Neural cell (in vitro differentiated cells): Measurements from ENCODE around the gene DPY19L2. TPM values are rescaled to one million over a fixed set of nuclear protein-coding genes. Genes with fewer than 3 reads are reported as not detected.
"Not testable (repeated sequence)": the region's sequence is repeated elsewhere in the genome, so short reads cannot be mapped to it uniquely, and the experiment has no call there.

ENCODE experiments used
- H2AFZ ChIP-seq: fragments of 200-600, 300-800 bp; sonication (generic), shearing (Covaris generic); 2 replicates; pipeline ENCODE4 v1.6.0; 2014; ENCODE audit warnings: low read depth, mild to moderate bottlenecking, antibody characterized with exemption, low read length, moderate library complexity
- H3F3A ChIP-seq: fragments of 200-600 bp; shearing (Covaris generic); 2 replicates; pipeline ENCODE4 v1.6.1; 2016; ENCODE audit warnings: mild to moderate bottlenecking, moderate library complexity, mixed read lengths, antibody characterized with exemption, low read length; ENCODE audit not compliant: insufficient read depth, poor library complexity, severe bottlenecking
- H3K27ac ChIP-seq: fragments of 200-600, 300-800 bp; sonication (generic), shearing (Covaris generic); 2 replicates; pipeline ENCODE4 v1.5.1; 2014; ENCODE audit warnings: mild to moderate bottlenecking, low read length, moderate library complexity
- H3K27me3 ChIP-seq: fragments of 300-800, 200-600 bp; sonication (generic), shearing (Covaris generic); 2 replicates; pipeline ENCODE4 v1.6.0; 2014; ENCODE audit warnings: mild to moderate bottlenecking, low read depth, low read length, moderate library complexity; ENCODE audit not compliant: insufficient read depth
- H3K36me3 ChIP-seq: fragments of 300-800, 200-600 bp; sonication (generic), shearing (Covaris generic); 2 replicates; pipeline ENCODE4 v1.5.1; 2014; ENCODE audit warnings: mild to moderate bottlenecking, antibody characterized with exemption, low read length, moderate library complexity; ENCODE audit not compliant: insufficient read depth
- H3K4me2 ChIP-seq: fragments of 300-800, 200-600 bp; sonication (generic), shearing (Covaris generic); 2 replicates; pipeline ENCODE4 v1.6.0; 2014; ENCODE audit warnings: mild to moderate bottlenecking, low read length
- H3K4me3 ChIP-seq: fragments of 300-800, 200-600 bp; sonication (generic), shearing (Covaris generic); 2 replicates; pipeline ENCODE4 v1.5.1; 2014; ENCODE audit warnings: mild to moderate bottlenecking, low read length, moderate library complexity
- H3K79me2 ChIP-seq: fragments of 200-600 bp; shearing (Covaris generic); replicated peaks from 2 replicates; pipeline ENCODE4 v1.6.0; 2014; ENCODE audit warnings: mild to moderate bottlenecking, low read length, moderate library complexity; ENCODE audit not compliant: insufficient read depth
- H3K9ac ChIP-seq: fragments of 300-800, 200-600 bp; sonication (generic), shearing (Covaris generic); 2 replicates; pipeline ENCODE4 v1.6.1; 2016; ENCODE audit warnings: mild to moderate bottlenecking, low read length, mixed read lengths
- H3K9me2 ChIP-seq: fragments of 200-600 bp; shearing (Covaris generic); 2 replicates; pipeline ENCODE4 v1.6.1; 2016; ENCODE audit warnings: mild to moderate bottlenecking, low read length, mixed read lengths; ENCODE audit not compliant: insufficient read depth
- H3K9me3 ChIP-seq: fragments of 200-600, 300-800 bp; sonication (generic), shearing (Covaris generic); 2 replicates; pipeline ENCODE4 v1.6.1; 2016; ENCODE audit warnings: mild to moderate bottlenecking, mixed run types, low read length, moderate library complexity, mixed read lengths
- H4K20me1 ChIP-seq: fragments of 200-600 bp; shearing (Covaris generic); 2 replicates; pipeline ENCODE4 v1.6.1; 2016; ENCODE audit warnings: mild to moderate bottlenecking, mixed run types; ENCODE audit not compliant: insufficient read depth
- CTCF ChIP-seq: fragments of 450-650 bp; IDR thresholded peaks from 2 replicates; pipeline ENCODE4 v1.5.1; 2014; ENCODE audit warnings: antibody characterized with exemption, mild to moderate bottlenecking, moderate library complexity; ENCODE audit not compliant: poor library complexity, severe bottlenecking
- EP300 ChIP-seq: fragments of 450-650 bp; conservative IDR thresholded peaks from 2 replicates; pipeline ENCODE4 v1.6.1; 2014; ENCODE audit warnings: antibody characterized with exemption, mild to moderate bottlenecking, moderate library complexity; ENCODE audit not compliant: poor library complexity, severe bottlenecking
- EZH2 ChIP-seq: fragments of 200-600, 300-800 bp; shearing (Covaris generic), sonication (generic); IDR thresholded peaks from 2 replicates; pipeline ENCODE4 v1.6.1; 2014; ENCODE audit warnings: antibody characterized with exemption, low read length, borderline replicate concordance, mild to moderate bottlenecking; ENCODE audit not compliant: insufficient read depth, poor library complexity, severe bottlenecking
- RAD21 ChIP-seq: fragments of 450-650 bp; conservative IDR thresholded peaks from 2 replicates; pipeline ENCODE4 v1.6.1; 2014; ENCODE audit warnings: antibody characterized with exemption, mild to moderate bottlenecking, moderate library complexity
- REST ChIP-seq: IDR thresholded peaks from 2 replicates; pipeline ENCODE4 v1.6.1; 2012; ENCODE audit warnings: borderline replicate concordance
- SMC3 ChIP-seq: fragments of 450-650 bp; conservative IDR thresholded peaks from 2 replicates; pipeline ENCODE4 v1.6.1; 2014; ENCODE audit warnings: antibody characterized with exemption, mild to moderate bottlenecking, moderate library complexity; ENCODE audit not compliant: poor library complexity
- TAF1 ChIP-seq: IDR thresholded peaks from 2 replicates; pipeline ENCODE4 v1.6.1; 2012; ENCODE audit warnings: low read depth
- polyA plus RNA-seq: library from polyadenylated mRNA; depleted of rRNA; stranded (reverse); fragments of >200 nt; gene quantifications from 2 replicates; pipeline ENCODE4 v1.2.3, GENCODE V29; 2014

DPY19L2 gene
- polyA plus RNA-seq, 1 donor from 2014 or later: 37.9 TPM

GRCh38 chr12:63712979-63713680, 44.8 kb upstream of the DPY19L2 start:
- H4K20me1 ChIP-seq, H3F3A ChIP-seq, H3K9me3 ChIP-seq, H3K9me2 ChIP-seq, H3K27ac ChIP-seq, H3K79me2 ChIP-seq, H3K27me3 ChIP-seq, H3K36me3 ChIP-seq, H3K4me2 ChIP-seq, H3K9ac ChIP-seq, H2AFZ ChIP-seq, H3K4me3 ChIP-seq: not testable (repeated sequence)

GRCh38 chr12:63712376-63712974, 44.2 kb upstream of the DPY19L2 start:
- not testable (repeated sequence) for H3K9me3 ChIP-seq, H4K20me1 ChIP-seq, H3K27me3 ChIP-seq, H3K79me2 ChIP-seq, H3K27ac ChIP-seq, H2AFZ ChIP-seq, H3F3A ChIP-seq, H3K4me2 ChIP-seq, H3K9me2 ChIP-seq, H3K9ac ChIP-seq, H3K4me3 ChIP-seq, H3K36me3 ChIP-seq

- H3K36me3 ChIP-seq, H3K27me3 ChIP-seq, H3K9me2 ChIP-seq, H3K4me2 ChIP-seq, H4K20me1 ChIP-seq, H3K9ac ChIP-seq, H3K4me3 ChIP-seq, H3K27ac ChIP-seq, H3K9me3 ChIP-seq, H3K79me2 ChIP-seq, H3F3A ChIP-seq, H2AFZ ChIP-seq: not testable (repeated sequence)
Observed at GRCh38 chr12:63711339-63711738, 43.0 kb upstream of the DPY19L2 start.

GRCh38 chr12:63706336-63706735, 38.0 kb upstream of the DPY19L2 start:
- Histone ChIP-seq H3K9me3 (no peaks in the 10 kb centered on the region), H3F3A (no peaks in the 10 kb centered on the region), H3K36me3 (no peaks in the 10 kb centered on the region), H4K20me1 (no peaks in the 10 kb centered on the region), H3K27ac (no peak overlapping the region), H3K9ac (no peak overlapping the region), H2AFZ (no peak overlapping the region), H3K4me3 (no peak overlapping the region), H3K79me2 (no peaks in the 10 kb centered on the region), H3K4me2 (no peak overlapping the region), H3K27me3 (no peaks in the 10 kb centered on the region), H3K9me2 (no peaks in the 10 kb centered on the region)
- TF ChIP-seq REST (no peak), TAF1 (no peak), EP300 (no peak), SMC3 (no peak), CTCF (no peak), EZH2 (no peak), RAD21 (no peak)

GRCh38 chr12:63699678-63700382, 31.5 kb upstream of the DPY19L2 start:
- H3F3A ChIP-seq, H3K4me2 ChIP-seq, H3K36me3 ChIP-seq, H2AFZ ChIP-seq, H4K20me1 ChIP-seq, H3K9me2 ChIP-seq, H3K9me3 ChIP-seq, H3K79me2 ChIP-seq, H3K4me3 ChIP-seq, H3K9ac ChIP-seq, H3K27ac ChIP-seq, H3K27me3 ChIP-seq: not testable (repeated sequence)
